Ishikawa (cell line): ENCODE measurements around the gene GABRA5.

Source experiments
- CEBPB ChIP-seq: IDR thresholded peaks from 2 replicates; pipeline ENCODE4 v1.6.1; 2012
- CREB1 ChIP-seq: IDR thresholded peaks from 2 replicates; pipeline ENCODE4 v1.6.1; 2012; ENCODE audit warnings: low read depth
- EGR1 ChIP-seq: IDR thresholded peaks from 2 replicates; pipeline ENCODE4 v1.6.1; 2012
- EP300 ChIP-seq: IDR thresholded peaks from 2 replicates; pipeline ENCODE4 v1.6.1; 2012; ENCODE audit warnings: borderline replicate concordance
- FOXM1 ChIP-seq: IDR thresholded peaks from 2 replicates; pipeline ENCODE4 v1.6.1; 2012; ENCODE audit warnings: low read depth, borderline replicate concordance
- MAX ChIP-seq: IDR thresholded peaks from 2 replicates; pipeline ENCODE4 v1.6.1; 2012
- NFIC ChIP-seq: IDR thresholded peaks from 2 replicates; pipeline ENCODE4 v1.6.1; 2012
- RAD21 ChIP-seq: IDR thresholded peaks from 2 replicates; pipeline ENCODE4 v1.6.1; 2012; ENCODE audit warnings: low read depth
- REST ChIP-seq: IDR thresholded peaks from 2 replicates; pipeline ENCODE4 v1.6.1; 2012; ENCODE audit warnings: low read depth, mild to moderate bottlenecking
- TAF1 ChIP-seq: IDR thresholded peaks from 2 replicates; pipeline ENCODE4 v1.6.1; 2012; ENCODE audit warnings: low read depth, mild to moderate bottlenecking
- TCF12 ChIP-seq: IDR thresholded peaks from 2 replicates; pipeline ENCODE4 v1.6.1; 2012; ENCODE audit warnings: low read depth
- TEAD4 ChIP-seq: IDR thresholded peaks from 2 replicates; pipeline ENCODE4 v1.6.1; 2012
- USF1 ChIP-seq: IDR thresholded peaks from 2 replicates; pipeline ENCODE4 v1.6.1; 2012
- YY1 ChIP-seq: IDR thresholded peaks from 2 replicates; pipeline ENCODE4 v1.6.1; 2012; ENCODE audit warnings: low read depth
- ZBTB7A ChIP-seq: IDR thresholded peaks from 2 replicates; pipeline ENCODE4 v1.6.1; 2012; ENCODE audit warnings: low read depth

The GABRA5 gene

GRCh38 chr15:26844901-26845300 lies 22.0 kb upstream of the GABRA5 start:
- TF ChIP-seq CEBPB (no peak), EP300 (no peak), REST (no peak), FOXM1 (no peak), TEAD4 (no peak), RAD21 (no peak)

- TF ChIP-seq CEBPB (no peak), EGR1 (no peak), CREB1 (no peak), NFIC (no peak), FOXM1 (no peak), EP300 (no peak), ZBTB7A (no peak), USF1 (no peak), MAX (no peak), YY1 (no peak), RAD21 (no peak), REST (no peak)
Measured at GRCh38 chr15:26848498-26848897, 18.4 kb upstream of the GABRA5 start.

GRCh38 chr15:26850161-26850560 lies 16.7 kb upstream of the GABRA5 start:
- TF ChIP-seq CEBPB = no peak
- TF ChIP-seq CREB1 = no peak
- no peak for TF ChIP-seq TEAD4
- no peak for TF ChIP-seq USF1
- TF ChIP-seq RAD21 = no peak
- TF ChIP-seq NFIC = no peak
- TF ChIP-seq EGR1 = no peak
- no peak for TF ChIP-seq FOXM1
- TF ChIP-seq MAX = no peak
- TF ChIP-seq TCF12 = no peak
- no peak for TF ChIP-seq YY1
- no peak for TF ChIP-seq EP300
- TF ChIP-seq ZBTB7A = no peak
- no peak for TF ChIP-seq TAF1
- no peak for TF ChIP-seq REST

- no peak for TF ChIP-seq YY1
- no peak for TF ChIP-seq EP300
- TF ChIP-seq CEBPB = no peak
- TF ChIP-seq FOXM1 = no peak
- no peak for TF ChIP-seq NFIC
- TF ChIP-seq ZBTB7A = no peak
- TF ChIP-seq USF1 = no peak
- TF ChIP-seq TCF12 = no peak
- TF ChIP-seq TAF1 = no peak
- TF ChIP-seq RAD21 = no peak
- no peak for TF ChIP-seq TEAD4
Measured at GRCh38 chr15:26852980-26853379, 13.9 kb upstream of the GABRA5 start.
